ENCODE results near the gene ATG7.
"Not testable (repeated sequence)": the region's sequence is repeated elsewhere in the genome, so short reads cannot be mapped to it uniquely, and the experiment has no call there.

The ATG7 gene

GRCh38 chr3:11250902-11251806, 21.0 kb upstream of the ATG7 start:
- no peak overlapping the region for H3K4me3 ChIP-seq (replicated peaks; ENCODE audit: low read depth, low read length)
- TF ChIP-seq CTCF (IDR thresholded peaks at IDR 0.05; ENCODE audit: low read length, missing control alignments): no peak
- no peak for DNase-seq (ENCODE audit: low read depth)

GRCh38 chr3:11251807-11252176, 20.4 kb upstream of the ATG7 start:
- no peak for DNase-seq (ENCODE audit: low read depth)
- TF ChIP-seq CTCF (IDR thresholded peaks at IDR 0.05; ENCODE audit: low read length, missing control alignments): no peak
- no peak overlapping the region for H3K4me3 ChIP-seq (replicated peaks; ENCODE audit: low read depth, low read length)

GRCh38 chr3:11254876-11255275, 17.3 kb upstream of the ATG7 start:
- TF ChIP-seq CTCF (IDR thresholded peaks at IDR 0.05; ENCODE audit: low read length, missing control alignments): no peak
- DNase-seq (ENCODE audit: low read depth): no peak
- no peak overlapping the region for H3K4me3 ChIP-seq (replicated peaks; ENCODE audit: low read depth, low read length)

GRCh38 chr3:11255537-11255936, 16.7 kb upstream of the ATG7 start:
- DNase-seq (ENCODE audit: low read depth); H3K4me3 ChIP-seq (replicated peaks; ENCODE audit: low read depth, low read length): not testable (repeated sequence)

GRCh38 chr3:11258958-11259357, 13.2 kb upstream of the ATG7 start:
- no peak overlapping the region for H3K4me3 ChIP-seq (replicated peaks; ENCODE audit: low read depth, low read length)
- TF ChIP-seq CTCF (IDR thresholded peaks at IDR 0.05; ENCODE audit: low read length, missing control alignments): no peak
- DNase-seq (ENCODE audit: low read depth): no peak

GRCh38 chr3:11260460-11260859, 11.7 kb upstream of the ATG7 start:
- DNase-seq (ENCODE audit: low read depth): no peak
- H3K4me3 ChIP-seq (replicated peaks; ENCODE audit: low read depth, low read length): no peak overlapping the region
- no peak for TF ChIP-seq CTCF (IDR thresholded peaks at IDR 0.05; ENCODE audit: low read length, missing control alignments)

GRCh38 chr3:11269007-11269406, 3.2 kb upstream of the ATG7 start:
- no peak overlapping the region for H3K4me3 ChIP-seq (replicated peaks; ENCODE audit: low read depth, low read length)
- DNase-seq (ENCODE audit: low read depth): no peak
- no peak for TF ChIP-seq CTCF (IDR thresholded peaks at IDR 0.05; ENCODE audit: low read length, missing control alignments)

All from fibroblast of pulmonary artery (primary cell).